Large intestine (tissue), 3 donors: ENCODE results near the gene TBCEL. TPM values are rescaled to one million over a fixed set of nuclear protein-coding genes. Genes with fewer than 3 reads are reported as not detected.

ENCODE experiments used
- DNase-seq, 2 donors: peaks; one replicate each; pipeline versions ENCODE4 v3.0.0 to v3.0.0-alpha.2; 2013
- H3K27ac ChIP-seq: one replicate; pipeline ENCODE4 v1.5.1; 2013; ENCODE audit warnings: low read length
- H3K27me3 ChIP-seq: 2 replicates; pipeline ENCODE4 v1.6.1; 2013; ENCODE audit warnings: low read length; ENCODE audit not compliant: control insufficient read depth, insufficient read depth
- H3K36me3 ChIP-seq: 2 replicates; pipeline ENCODE4 v1.6.1; 2013; ENCODE audit warnings: low read length; ENCODE audit not compliant: control insufficient read depth, insufficient read depth
- H3K4me1 ChIP-seq: one replicate; pipeline ENCODE4 v1.6.1; 2013; ENCODE audit warnings: low read length; ENCODE audit not compliant: control insufficient read depth, insufficient read depth
- H3K4me3 ChIP-seq: one replicate; pipeline ENCODE4 v1.5.1; 2013; ENCODE audit warnings: low read length
- H3K9me3 ChIP-seq: one replicate; pipeline ENCODE4 v1.6.1; 2013; ENCODE audit warnings: mild to moderate bottlenecking, low read depth, low read length, moderate library complexity; ENCODE audit not compliant: control insufficient read depth
- WGBS: methylation state at CpG from one replicate; pipeline ENCODE4 v1.1.5; 2013; ENCODE audit warnings: low lambda C conversion rate; ENCODE audit not compliant: insufficient coverage; 5-methylcytosine and 5-hydroxymethylcytosine counted together
- polyA plus RNA-seq: library from polyadenylated mRNA; unstranded; fragments of 120-200 nt; gene quantifications from one replicate; pipeline ENCODE4 v1.2.1, GENCODE V29; 2013

The TBCEL gene
- polyA plus RNA-seq, 1 donor = 15.4 TPM

GRCh38 chr11:121134741-121135312 lies 110.9 kb downstream of the TBCEL start:
- DNase-seq = no peak
- Histone ChIP-seq H3K27ac (no peak overlapping the region), H3K36me3 (no peaks in the 10 kb centered on the region), H3K27me3 (no peaks in the 10 kb centered on the region), H3K4me1 (no peaks in the 10 kb centered on the region), H3K9me3 (no peaks in the 10 kb centered on the region), H3K4me3 (no peak overlapping the region)
- WGBS = 76% methylated on average over 4 of the region's 10 CpGs

- Histone ChIP-seq H3K27ac (no peak overlapping the region), H3K27me3 (no peaks in the 10 kb centered on the region), H3K36me3 (no peaks in the 10 kb centered on the region), H3K9me3 (no peaks in the 10 kb centered on the region), H3K4me3 (no peak overlapping the region), H3K4me1 (no peaks in the 10 kb centered on the region)
- DNase-seq = no peak
- WGBS = no CpG with 5 or more reads among the region's 11 CpGs
These were observed 113.1 kb downstream of the TBCEL start for GRCh38 chr11:121137005-121137404.

DNA sequence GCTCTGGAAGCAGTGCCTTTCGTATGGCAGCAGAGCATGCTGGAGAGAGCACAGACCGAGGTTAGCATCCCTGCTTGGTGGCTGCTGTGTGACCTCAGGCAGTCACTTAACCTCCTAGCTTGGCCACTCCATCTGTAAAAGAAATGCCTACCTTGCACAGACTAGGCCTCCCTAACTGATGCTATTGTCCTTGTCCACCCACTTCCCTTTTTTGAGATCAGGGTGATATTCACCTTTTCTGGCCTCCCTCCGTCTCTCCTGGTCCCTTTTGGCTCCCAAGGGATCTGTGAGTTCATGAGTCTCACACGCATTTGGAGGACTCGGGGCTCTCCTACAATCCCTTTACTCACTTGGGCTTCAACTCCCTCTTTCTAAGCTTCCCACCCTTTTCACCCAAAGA lies 114.4 kb downstream of the TBCEL start:
- WGBS = no CpG with 5 or more reads among the region's 5 CpGs
- no peaks in the 10 kb centered on the region for H3K4me1 ChIP-seq
- no peaks in the 10 kb centered on the region for H3K36me3 ChIP-seq
- DNase-seq = no peak
- no peaks in the 10 kb centered on the region for H3K9me3 ChIP-seq
- H3K27ac ChIP-seq = no peak overlapping the region
- no peak overlapping the region for H3K4me3 ChIP-seq
- no peaks in the 10 kb centered on the region for H3K27me3 ChIP-seq

DNA sequence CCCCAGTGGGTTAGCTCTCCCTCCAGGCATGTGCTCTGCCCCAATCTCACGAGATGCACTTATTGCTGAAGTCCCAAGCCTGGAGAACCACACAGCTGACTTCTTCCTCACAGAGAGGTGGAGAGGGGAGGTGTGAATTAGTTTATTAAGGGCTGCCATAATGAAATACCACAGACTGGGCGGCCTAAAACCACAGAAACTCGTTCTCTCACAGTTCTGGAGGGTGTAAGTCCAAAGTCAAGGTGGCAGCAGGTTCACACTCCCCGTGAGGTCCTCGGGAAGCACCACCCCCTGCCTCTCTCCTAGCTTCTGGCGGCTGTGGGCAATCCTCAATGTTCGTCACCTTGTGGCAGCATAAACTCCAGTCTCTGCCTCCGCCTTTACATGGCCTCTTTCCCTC lies 116.5 kb downstream of the TBCEL start:
- no peak overlapping the region for H3K4me3 ChIP-seq
- no peaks in the 10 kb centered on the region for H3K4me1 ChIP-seq
- no peaks in the 10 kb centered on the region for H3K36me3 ChIP-seq
- H3K27ac ChIP-seq = no peak overlapping the region
- H3K9me3 ChIP-seq = no peaks in the 10 kb centered on the region
- DNase-seq = no peak
- no peaks in the 10 kb centered on the region for H3K27me3 ChIP-seq
- WGBS = 100% methylated on average over 1 of the region's 8 CpGs

Other genes with a start within 250 kb of the TBCEL start
- 1.2 TPM for gene TECTA, start 77.1 kb downstream of the TBCEL start, polyA plus RNA-seq